ENCODE data around the gene RDH5.

DNA sequence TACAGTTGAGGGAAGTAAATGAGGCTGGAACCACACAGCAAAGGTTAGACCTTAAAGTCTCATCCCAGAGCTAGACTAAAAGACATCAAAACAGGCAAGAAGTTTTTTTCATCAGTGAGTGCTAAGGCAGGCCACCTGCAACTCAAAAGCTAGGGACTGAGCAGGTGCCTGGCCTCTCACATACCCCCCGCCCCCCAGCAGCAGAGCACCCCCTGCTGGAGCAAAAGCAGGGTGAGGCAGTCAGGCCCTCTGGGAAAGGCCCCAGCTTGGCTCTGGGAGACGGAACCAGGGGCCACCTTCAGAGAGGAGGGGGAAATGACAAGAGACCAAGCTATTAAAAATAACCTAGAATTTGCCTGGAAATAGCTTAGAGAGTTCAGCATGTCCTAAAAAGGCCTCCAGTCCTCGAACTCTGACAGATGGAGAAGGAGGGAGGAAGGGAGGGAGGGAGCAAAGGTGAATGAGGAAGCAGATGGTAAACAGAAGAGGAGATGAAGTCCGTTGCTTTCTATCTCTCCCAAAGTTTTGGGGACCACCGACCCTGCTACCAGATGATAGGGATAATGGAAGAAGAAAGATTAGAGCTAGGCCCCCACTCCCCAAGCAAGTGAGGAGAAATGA is 14.3 kb upstream of the RDH5 start:
- TF ChIP-seq, protein P1, sequence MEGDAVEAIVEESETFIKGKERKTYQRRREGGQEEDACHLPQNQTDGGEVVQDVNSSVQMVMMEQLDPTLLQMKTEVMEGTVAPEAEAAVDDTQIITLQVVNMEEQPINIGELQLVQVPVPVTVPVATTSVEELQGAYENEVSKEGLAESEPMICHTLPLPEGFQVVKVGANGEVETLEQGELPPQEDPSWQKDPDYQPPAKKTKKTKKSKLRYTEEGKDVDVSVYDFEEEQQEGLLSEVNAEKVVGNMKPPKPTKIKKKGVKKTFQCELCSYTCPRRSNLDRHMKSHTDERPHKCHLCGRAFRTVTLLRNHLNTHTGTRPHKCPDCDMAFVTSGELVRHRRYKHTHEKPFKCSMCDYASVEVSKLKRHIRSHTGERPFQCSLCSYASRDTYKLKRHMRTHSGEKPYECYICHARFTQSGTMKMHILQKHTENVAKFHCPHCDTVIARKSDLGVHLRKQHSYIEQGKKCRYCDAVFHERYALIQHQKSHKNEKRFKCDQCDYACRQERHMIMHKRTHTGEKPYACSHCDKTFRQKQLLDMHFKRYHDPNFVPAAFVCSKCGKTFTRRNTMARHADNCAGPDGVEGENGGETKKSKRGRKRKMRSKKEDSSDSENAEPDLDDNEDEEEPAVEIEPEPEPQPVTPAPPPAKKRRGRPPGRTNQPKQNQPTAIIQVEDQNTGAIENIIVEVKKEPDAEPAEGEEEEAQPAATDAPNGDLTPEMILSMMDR (IDR thresholded peaks at IDR 0.05) = peak in 2 of 4 experiments; percentile 11 to 26
- TF ChIP-seq POLR2A (IDR thresholded peaks at IDR 0.05) = no peak
- no peak for TF ChIP-seq POLR2AphosphoS5 (IDR thresholded peaks at IDR 0.05)
